ENCODE results near the gene SLC22A15.

DNA sequence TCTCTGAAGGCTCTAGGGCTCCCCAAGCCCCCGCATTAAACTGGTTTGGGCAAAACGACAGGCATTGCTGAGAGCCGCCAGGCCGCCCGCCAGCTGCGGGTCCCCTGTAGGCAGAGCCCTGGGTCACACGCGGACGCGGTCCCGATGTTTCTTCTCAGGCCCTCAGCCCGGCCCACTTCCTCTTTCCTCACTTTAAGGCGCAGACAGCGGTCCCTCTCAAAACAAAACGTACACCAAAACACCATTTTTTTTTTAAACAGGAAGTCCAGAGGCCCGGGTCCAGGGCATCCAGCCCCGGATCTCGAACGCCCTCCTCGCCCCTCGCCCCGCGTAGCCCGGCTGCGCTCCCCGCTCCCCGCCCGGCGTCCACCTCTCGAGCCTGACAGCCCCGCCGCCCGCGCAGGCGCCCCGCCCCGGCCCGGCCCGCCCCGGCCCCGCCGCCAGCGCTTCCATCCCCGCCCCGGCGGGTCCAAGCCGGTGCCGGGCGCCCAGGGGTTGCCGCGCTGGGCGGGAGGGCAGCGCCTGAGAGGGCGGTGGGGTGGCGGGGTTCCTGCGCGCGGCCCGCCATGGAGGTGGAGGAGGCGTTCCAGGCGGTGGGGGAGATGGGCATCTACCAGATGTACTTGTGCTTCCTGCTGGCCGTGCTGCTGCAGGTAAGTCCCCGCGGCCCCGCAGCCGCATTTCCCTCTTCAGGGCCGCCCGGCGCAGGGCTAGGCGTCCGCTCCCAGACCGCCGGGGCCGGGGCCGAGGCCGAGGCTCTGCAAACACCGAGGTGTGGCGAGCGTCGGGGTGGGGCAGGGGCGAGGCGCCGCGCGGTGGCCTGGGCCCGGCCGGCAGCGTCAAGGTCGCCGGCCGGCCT, at the start of gene SLC22A15:
- TF ChIP-seq CTCF (IDR thresholded peaks at IDR 0.05) (peak in 1 of 4 experiments; percentile 7), POLR2A (IDR thresholded peaks at IDR 0.05) (no peak)
